HG03103 (cell line): ENCODE measurements around the gene SATB1.

ENCODE experiments used
- ATAC-seq: cut with Tn5 transposase; IDR thresholded peaks from one replicate; pipeline ENCODE4 v1.9.1; 2021; ENCODE audit warnings: low read depth; ENCODE audit not compliant: unreplicated experiment

Gene SATB1

DNA sequence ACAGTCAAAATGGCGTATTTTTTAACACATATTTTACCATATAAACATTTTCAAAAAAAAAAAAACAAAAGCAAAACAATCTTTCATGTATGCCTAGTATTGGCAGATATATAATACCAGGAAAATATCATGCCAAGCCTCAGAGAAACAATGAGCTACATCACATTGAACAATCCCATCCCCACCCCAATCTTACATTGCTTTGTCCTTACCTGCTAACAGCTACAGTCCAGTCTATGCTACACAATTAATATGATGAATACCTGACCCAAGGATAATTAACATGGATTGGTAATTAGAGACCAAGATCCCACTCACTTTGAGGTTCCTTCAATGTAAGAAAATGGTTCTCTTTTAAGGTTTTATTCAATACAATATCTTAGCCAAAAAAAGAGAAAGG, 7.6 kb upstream of the SATB1 start:
- no peak for ATAC-seq

DNA sequence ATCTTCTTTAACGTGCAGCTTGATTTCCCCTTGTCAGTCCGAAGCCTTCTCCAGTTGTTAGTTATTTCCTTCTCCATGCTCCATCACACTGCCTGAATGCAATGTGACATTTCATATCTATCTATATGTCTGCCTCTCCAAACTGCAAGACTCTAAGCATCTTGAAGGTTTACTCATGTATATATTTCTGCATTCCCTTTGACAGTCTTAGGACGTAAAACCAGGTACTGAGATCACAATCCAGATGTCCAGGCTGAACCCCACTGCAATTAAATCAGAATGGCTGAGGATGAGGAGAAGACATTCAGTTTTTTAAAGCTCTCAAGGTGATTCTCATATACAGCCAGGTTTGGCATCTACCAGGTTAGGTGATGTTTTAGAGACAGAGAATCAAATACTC, 6.1 kb upstream of the SATB1 start:
- no peak for ATAC-seq

DNA sequence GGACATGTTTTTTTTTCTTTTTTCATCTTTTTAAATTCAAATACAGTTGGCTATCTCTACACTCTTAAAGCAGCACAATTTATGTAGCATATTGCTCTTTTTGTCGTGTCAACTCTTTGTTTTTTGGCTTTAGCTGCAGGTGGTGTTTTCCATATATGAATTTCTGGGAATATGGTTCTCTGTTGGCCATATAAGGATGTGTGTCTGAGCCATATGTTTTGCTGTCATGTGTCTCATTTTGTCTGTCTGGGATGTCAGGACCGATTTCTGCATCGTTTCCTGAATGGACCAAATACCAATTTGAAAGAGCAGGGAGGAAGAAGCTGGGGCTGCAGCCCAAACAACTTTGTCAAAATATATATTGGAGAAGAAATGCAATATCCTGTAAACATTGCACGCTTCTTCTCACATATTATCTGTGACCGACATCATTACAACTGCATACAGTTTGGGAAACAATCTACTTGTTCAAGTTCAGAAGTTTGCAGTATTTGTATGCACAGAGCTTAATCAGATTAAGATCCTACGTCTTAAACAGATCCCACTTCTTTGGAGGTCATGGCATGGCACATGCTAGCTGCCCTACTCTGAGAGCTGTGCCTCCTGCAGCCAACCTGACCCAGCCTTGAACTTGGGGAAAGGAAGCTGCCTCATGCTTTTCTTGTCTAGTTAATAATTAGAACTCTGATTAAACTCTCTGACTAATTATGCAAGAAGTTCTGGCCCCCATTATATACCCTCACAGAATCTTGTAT, 4.0 kb upstream of the SATB1 start:
- ATAC-seq = no peak

DNA sequence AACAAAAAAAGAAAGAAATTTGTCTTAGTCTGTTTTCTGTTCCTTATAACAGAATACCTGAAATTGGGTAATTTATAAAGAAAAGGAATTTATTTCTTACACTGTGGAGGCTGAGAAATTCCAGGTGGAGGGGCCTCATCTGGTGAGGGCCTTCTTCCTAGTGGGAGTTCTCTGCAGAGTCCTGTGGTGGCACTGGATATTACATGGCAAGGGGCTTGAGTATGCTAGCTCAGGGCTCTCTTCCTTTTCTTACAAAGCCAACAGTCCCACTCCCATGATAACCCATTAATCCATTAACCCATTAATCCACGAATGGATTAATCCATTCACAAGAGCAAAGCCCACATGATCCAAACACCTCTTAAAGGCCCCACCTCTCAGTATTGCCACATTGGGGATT, 2.9 kb upstream of the SATB1 start:
- no peak for ATAC-seq

DNA sequence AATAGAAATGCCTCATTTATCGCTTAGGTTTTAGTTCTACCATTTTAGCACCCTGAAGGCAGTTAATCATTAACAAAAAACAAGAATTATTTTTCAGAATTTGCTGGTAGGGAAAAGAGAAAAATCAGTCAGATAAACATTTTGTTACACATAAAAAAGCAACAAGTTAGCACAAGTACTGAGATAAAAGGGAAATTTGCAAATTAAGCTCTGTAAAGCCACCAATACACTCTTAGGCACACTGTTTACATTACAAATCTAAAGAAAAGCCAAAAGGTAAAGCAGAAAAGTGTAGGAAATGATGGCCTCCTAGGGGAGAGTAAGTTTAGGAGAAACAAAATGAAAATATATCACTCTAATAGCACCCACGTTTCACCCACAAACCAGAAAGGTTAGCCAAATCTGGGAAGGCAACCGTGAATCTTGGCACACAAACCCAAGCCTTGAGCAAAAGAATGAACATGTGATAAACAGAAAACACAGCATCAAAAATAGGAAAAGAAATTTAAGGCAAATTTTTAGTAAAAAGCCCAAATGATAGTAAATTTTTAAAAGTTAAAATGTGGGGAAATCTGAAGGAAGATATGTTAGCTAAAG, 1.6 kb upstream of the SATB1 start:
- ATAC-seq = no peak

DNA sequence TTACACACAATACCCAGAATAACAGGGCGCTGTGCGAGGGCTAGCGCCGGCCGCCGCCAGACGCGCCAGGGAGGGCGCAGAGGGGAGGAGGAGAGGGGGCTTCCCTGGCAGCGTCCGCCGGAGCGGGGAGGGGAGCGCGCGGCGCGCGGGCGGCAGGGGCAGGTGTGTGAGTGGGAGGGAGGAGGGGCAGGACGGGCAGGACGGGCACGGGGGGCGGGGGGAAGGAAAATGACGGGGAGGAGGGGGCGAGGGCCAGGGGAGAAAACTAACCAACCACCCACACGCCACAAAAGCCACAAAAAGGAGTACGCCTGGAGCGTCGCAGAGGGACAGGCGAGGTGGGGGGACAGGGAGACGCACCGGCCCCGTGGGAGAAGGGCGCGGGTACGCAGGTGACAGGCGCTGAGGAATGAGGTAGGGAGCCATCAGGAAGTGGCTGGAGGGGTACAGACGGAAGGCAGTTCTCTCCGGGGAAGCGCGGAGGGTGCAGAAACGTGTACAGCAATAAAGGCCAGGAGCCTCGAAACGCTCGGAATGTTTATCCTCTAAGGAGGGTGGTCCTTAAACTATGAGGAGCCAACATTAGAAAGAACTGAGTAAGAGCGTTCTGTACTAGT, 610 bp upstream of the SATB1 start:
- peak; percentile 5 for ATAC-seq

DNA sequence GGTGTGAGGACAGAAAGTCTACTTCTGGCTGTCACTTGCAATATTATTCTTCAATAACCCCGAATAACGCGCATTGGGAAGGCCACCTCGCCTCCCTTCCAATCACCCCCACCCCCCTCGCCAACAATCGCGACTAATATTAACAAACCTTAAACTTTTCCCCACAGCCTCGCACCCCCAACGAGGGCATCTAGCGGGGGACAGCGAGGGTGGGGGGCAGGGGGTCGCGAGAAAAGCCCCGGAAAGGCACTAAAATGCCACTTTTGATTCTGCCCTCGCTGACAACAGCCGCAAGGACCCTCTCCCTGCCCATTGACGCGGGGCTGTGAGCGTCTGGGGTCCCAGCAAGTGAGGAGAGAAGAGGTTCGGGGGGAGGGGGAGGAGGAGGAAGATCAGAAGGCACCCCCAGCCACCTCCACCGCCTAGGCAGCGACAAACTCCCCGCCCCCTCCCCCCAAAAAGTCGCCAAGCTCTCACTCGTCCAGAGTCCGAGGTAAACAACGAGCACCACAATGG, 868 bp downstream of the SATB1 start:
- no peak for ATAC-seq

DNA sequence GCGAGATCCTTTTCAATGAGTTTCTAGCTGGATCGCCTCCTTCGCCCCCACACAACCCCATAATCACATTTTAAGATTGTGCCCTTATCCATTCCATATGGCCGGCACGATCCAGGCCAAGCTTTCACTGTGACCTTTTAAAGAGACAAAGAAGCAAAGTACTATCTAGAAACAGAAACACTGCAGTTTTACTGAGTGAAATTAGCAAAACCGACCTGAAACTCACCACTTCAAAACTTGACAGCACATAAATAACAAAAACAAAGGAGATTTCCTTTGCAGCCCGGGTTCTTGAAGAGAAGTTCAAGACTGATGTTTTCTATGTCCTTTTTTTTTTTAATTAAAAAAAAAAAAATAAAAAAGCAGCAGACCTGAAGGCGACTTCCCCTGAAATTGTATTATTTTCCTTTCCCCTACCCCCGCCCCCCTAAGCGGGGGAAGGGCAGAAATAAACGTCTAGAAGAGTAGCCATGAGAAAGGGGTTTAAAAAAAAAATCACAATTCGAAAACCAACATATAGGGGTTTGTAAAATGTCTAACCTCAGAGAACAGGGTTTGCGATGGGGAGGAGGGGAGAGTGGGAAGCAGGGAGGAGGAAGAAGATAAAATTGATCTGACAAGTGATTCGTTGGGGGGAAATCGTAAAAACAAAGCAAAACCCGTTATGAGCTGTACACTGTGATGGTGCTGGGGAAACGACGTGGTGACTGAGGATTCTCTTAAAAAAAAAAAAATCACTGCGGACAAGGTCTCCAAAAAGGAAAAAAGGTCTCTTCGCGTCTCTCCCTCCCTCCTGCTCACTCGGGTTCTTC, 1.5 kb downstream of the SATB1 start:
- peak; percentile 76 for ATAC-seq

DNA sequence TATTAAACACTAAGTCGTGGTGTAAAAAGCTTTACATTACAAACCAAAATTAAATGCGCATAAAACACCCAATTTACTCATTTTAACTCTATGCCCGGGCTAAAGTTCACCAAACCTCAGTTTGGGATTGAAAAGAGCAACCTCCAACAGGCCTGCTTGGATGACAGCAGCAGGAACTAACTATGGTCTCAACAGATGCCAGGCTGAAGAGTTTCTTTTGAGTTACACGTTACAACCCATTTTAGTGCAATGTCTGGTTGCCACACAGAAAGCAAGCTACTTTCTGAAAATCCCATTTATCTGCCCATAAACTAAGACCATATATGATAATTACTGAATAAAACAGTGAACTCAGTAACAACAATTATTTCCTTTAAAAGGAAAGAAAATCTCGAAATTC, 2.2 kb downstream of the SATB1 start:
- ATAC-seq = no peak

DNA sequence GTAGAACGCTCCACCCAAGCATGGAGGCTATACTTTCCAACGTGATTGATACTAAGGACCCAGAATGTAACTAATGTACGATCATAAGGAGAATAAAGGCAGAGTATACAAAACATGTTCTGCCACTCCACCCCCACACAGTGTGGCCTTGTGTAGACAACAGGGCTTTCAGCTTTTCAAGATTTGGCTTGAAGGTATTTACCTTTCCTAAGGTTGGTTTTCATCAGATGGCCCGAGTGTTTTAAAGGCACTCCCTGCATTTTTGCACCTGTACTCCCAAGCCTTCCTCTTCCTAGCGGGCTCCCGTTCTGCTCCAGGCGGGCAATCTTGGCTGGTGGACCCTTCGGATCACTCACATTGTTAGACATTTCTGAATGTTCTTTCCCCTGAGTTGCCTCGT, 4.6 kb downstream of the SATB1 start:
- no peak for ATAC-seq

DNA sequence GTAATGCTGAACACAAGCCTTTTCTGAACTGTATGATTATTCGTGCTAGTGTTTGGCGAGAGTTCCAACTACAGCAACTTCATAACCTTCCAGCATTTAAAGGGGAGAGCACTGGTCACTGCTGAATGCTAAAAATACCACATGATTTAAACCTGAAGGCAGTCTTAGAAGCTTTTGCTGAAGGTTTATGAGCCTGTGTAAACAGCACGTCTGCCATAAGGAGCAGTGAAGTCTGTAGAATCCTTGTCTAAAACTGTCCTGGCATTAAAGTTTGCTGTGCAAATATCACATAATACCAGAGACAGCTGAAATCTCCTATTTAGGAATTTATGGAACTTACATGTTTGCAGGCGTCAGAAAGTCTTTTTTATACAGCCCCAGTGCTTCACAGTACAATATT, 5.9 kb downstream of the SATB1 start:
- no peak for ATAC-seq

DNA sequence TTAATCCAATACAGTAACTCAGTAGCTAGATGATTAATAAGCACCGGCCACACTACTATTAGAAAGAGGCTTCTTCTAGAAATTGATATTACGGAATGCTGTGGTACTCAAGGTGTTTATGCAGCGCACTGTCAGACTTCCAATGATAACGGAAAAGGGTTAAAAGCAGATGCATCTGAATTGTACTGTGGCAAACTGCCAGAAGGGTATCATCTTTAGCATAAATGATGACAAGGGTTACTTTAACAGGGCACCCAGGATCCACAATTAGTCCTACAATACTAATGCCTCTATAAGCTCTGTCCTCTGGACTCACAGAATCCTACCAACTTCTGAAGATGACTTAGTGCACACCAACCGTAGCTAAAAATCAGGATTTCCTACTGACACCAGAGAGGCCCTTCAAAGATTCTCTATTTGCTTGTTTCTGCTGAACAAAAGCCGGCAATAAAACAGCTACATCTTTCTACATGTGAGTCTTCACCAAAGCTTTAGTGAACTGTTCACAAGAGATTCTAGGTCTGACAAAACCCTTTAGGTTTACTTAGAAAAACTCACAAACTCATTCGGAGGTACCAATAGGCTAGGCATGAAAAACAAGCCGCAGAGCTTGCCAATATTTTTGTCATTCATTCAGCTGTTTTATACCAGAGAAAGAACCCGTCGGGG, 7.1 kb downstream of the SATB1 start:
- ATAC-seq = no peak

DNA sequence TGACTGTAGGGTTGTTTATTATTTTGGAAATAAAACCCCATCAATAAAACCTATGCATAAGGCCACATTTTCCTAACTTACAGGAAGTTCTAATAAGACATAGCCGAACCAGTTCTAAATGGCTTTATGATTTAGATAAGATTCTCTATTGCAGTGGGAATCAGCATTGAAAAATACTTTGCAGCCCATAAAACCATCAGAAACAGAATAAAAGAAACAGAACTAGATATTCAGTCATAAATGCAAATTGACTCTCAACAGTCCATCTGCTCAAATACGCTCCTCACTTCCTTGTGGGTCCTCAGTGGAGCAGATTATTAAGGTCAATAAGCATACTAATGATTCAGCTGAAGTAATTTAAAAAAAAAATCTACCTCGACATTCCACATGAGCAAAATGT, 8.8 kb downstream of the SATB1 start:
- ATAC-seq = no peak

DNA sequence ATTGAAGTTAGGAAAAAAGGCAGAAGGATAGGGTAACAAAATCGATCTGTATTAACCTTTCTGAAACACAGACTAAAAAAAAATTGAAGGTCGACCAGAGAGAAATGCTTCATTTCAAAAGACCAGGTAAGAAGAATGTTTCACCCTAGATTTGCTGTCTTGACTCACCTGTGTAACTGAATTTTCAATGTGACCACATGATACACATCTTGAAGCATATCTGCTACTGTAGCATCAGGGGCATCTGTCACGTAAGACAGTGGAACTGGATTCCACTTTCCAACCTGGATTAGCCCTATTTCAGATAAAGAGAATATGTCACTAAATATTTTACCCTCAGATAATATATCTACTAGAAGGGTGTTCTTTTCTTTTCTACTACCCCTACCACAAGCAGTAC, 9.3 kb downstream of the SATB1 start:
- ATAC-seq = no peak

DNA sequence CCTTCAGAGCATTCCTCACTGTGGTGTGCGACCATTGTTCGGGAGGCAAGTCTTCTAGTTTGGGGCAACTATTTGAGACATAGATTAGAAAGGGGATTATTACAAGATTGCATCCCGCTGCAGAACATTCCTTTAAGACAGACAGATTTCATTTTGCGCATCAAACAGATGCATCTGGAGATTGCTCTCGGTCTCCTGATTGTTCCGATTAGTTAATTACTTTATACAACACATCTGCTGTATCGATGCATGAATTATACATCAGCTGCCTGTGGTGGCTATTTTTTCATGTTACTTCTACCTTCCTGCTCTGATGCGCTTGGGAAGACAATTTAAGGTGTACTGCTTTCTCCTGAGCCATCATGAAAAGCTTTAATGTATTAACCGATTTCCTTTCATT, 10.0 kb downstream of the SATB1 start:
- ATAC-seq = no peak

DNA sequence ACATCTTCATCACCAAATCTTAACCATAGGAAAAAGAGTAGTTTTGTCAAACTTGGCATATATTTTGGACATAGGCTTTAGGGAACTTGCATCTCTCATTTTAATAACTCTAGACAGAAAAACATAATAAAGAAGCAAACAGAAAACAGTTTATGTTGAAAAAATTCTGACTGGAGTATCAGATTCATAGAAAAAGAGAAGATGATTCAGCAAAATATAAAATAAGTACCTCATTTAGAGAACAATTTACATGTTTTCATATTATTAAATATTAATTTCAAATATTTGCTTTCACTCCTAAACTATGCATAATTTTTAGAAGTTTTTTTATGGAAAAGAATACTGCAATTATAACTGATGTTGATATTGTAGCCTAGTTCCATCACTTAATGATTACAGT, 12.5 kb downstream of the SATB1 start:
- no peak for ATAC-seq

DNA sequence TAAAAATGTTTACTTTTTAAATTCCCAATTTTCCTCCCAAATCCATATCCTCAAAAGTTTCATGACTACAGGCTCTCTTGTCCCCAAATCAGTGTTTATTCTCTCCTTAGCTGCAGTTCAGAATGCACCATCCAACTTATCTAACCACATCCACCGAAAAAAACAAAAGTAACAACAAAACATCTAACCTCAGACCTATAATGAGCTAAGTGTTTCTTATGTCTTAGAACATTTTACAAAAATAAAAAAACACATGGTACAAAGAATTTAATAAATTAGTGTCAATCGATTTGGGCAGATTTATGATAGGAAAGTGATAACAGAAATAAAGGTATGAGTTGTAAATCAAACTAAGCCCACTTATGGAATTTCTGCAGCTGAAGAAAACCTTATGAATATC, 13.6 kb downstream of the SATB1 start:
- ATAC-seq = no peak

DNA sequence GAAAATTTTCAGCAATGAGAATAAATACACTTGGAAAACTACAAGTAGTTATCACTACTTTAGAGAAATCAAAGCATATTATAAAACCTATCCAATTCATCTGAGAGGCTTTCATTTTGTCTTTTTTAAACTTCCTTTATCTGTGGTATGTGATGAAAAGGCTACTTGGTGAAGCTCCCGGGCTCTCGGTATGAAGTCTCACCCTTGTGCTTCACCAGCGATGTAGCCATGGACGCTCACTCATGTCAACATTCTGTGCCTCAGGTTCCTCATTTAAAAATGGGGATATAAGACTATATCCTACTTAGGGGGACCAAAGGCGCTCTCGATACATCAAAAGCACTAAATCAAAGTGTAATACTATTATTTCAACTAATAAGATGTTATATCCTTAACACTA, 14.9 kb downstream of the SATB1 start:
- ATAC-seq = no peak

DNA sequence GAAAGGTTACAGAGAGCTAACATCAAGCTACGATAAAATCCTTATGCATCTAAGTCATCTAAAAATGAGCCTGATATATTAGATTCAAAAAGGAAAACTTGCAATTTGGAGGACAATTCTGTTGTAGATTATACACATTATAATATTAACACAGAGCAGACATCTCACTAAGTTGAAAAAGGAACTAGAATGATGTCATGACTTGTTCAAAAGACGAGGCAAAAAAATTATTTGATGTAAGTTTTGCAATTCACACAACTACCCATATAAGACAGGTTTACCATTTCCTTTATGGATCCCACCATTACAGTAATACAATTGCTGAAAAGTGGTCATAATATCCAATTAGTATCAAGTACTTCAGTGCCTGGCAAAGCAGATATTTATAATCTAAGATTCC, 15.9 kb downstream of the SATB1 start:
- ATAC-seq = no peak

DNA sequence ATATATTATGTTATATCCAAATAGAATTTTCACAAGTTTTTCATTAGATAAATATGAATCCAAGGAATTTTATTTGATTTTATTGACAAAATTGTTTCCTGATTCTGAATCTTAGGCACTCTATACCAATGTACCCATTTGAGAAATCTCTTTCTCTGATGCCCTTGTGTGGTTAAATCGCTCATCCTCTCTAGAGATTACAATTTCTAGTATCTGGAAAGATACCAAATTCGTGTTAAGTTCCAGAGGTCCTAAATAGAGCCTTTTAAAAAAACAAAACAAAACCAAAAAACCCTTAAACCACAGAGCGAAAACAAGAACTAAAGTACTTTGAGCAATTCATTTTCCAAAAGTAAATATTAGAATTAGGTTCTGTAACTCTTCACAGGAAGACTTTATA, 20.0 kb downstream of the SATB1 start:
- ATAC-seq = no peak

DNA sequence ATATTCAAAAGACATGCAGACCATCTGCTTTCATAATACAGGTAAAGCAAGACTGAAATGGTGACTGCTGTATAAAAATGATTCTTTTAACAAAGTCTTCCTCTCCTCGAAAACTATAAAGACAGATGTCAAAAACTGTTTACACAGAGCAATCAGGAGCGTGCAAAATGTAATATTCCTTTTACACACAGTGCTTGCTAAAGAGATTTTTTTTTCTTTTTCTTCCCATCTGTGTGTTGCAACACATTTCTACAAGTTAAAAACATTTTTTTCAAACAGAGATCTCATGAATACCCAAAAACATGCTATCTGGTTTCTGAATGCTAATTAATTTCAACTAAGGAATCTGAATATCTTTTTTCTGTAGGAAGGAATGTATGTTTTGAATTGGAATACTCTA, 22.1 kb downstream of the SATB1 start:
- ATAC-seq = no peak
